ENCODE results near the gene MAP6. TPM values are rescaled to one million over a fixed set of nuclear protein-coding genes. Genes with fewer than 3 reads are reported as not detected.
"Not testable (repeated sequence)": the region's sequence is repeated elsewhere in the genome, so short reads cannot be mapped to it uniquely, and the experiment has no call there.

MAP6 gene
- polyA plus RNA-seq, 3 donors, result 1.1 to 1.8 (median 1.3) TPM

GRCh38 chr11:75602951-75603350 lies 65.9 kb downstream of the MAP6 start:
- 76 to 83% (median 81%) methylated on average over 8 of the region's 8 CpGs for WGBS, 3 donors
- H3K27ac ChIP-seq (ENCODE audit: low read depth, low read length), result no peak overlapping the region

- 89 to 90% (median 90%) methylated on average over 7 of the region's 7 CpGs for WGBS, 3 donors
- no peak overlapping the region for H3K27ac ChIP-seq (ENCODE audit: low read depth, low read length)
Measured at GRCh38 chr11:75601494-75601893, 67.3 kb downstream of the MAP6 start.

GRCh38 chr11:75600356-75600755 lies 68.5 kb downstream of the MAP6 start:
- no peak overlapping the region for H3K27ac ChIP-seq (ENCODE audit: low read depth, low read length)
- WGBS, 3 donors, result 37 to 80% (median 78%) methylated on average over 3 of the region's 3 CpGs

- 90 to 92% (median 91%) methylated on average over 7 of the region's 7 CpGs for WGBS, 3 donors
Measured at GRCh38 chr11:75598900-75599299, 69.9 kb downstream of the MAP6 start.

GRCh38 chr11:75598264-75598663 lies 70.6 kb downstream of the MAP6 start:
- no peak overlapping the region for H3K27ac ChIP-seq (ENCODE audit: low read depth, low read length)

More at GRCh38 chr11:75598900-75599299, 69.9 kb downstream of the MAP6 start:
- H3K27ac ChIP-seq (ENCODE audit: low read depth, low read length), result no peak overlapping the region

GRCh38 chr11:75597636-75598035 lies 71.2 kb downstream of the MAP6 start:
- H3K27ac ChIP-seq (ENCODE audit: low read depth, low read length), result no peak overlapping the region
- 76 to 84% (median 79%) methylated on average over 4 of the region's 4 CpGs for WGBS, 3 donors

- 73 to 83% (median 83%) methylated on average over 4 of the region's 4 CpGs for WGBS, 3 donors
- H3K27ac ChIP-seq (ENCODE audit: low read depth, low read length), result no peak overlapping the region
Measured at GRCh38 chr11:75596914-75597313, 71.9 kb downstream of the MAP6 start.

GRCh38 chr11:75595429-75595828 lies 73.4 kb downstream of the MAP6 start:
- no peak overlapping the region for H3K27ac ChIP-seq (ENCODE audit: low read depth, low read length)
- WGBS, 3 donors, result 59 to 100% (median 60%) methylated on average over 2 of the region's 2 CpGs

GRCh38 chr11:75594211-75594610 lies 74.6 kb downstream of the MAP6 start:
- H3K27ac ChIP-seq (ENCODE audit: low read depth, low read length), result no peak overlapping the region
- 81 to 89% (median 84%) methylated on average over 6 of the region's 6 CpGs for WGBS, 3 donors

GRCh38 chr11:75593286-75593915 lies 75.4 kb downstream of the MAP6 start:
- no peak overlapping the region for H3K27ac ChIP-seq (ENCODE audit: low read depth, low read length)
- WGBS, 3 donors, result 45 to 57% (median 50%) methylated on average over 2 of the region's 2 CpGs

- 57 to 60% (median 59%) methylated on average over 2 of the region's 2 CpGs for WGBS, 3 donors
- no peak overlapping the region for H3K27ac ChIP-seq (ENCODE audit: low read depth, low read length)
Measured at GRCh38 chr11:75592715-75593114, 76.1 kb downstream of the MAP6 start.

GRCh38 chr11:75591966-75592365 lies 76.9 kb downstream of the MAP6 start:
- 84 to 91% (median 85%) methylated on average over 6 of the region's 6 CpGs for WGBS, 3 donors
- H3K27ac ChIP-seq (ENCODE audit: low read depth, low read length), result no peak overlapping the region

GRCh38 chr11:75591371-75591770 lies 77.5 kb downstream of the MAP6 start:
- H3K27ac ChIP-seq (ENCODE audit: low read depth, low read length), result no peak overlapping the region
- WGBS, 3 donors, result 88 to 90% (median 89%) methylated on average over 8 of the region's 8 CpGs

GRCh38 chr11:75589933-75590332 lies 78.9 kb downstream of the MAP6 start:
- WGBS, 3 donors, result 67 to 75% (median 70%) methylated on average over 2 of the region's 2 CpGs
- H3K27ac ChIP-seq (ENCODE audit: low read depth, low read length), result no peak overlapping the region

- no peak overlapping the region for H3K27ac ChIP-seq (ENCODE audit: low read depth, low read length)
- WGBS, 3 donors, result 83 to 92% (median 90%) methylated on average over 7 of the region's 7 CpGs
Measured at GRCh38 chr11:75589051-75589450, 79.8 kb downstream of the MAP6 start.

- WGBS, 3 donors, result 74 to 87% (median 84%) methylated on average over 6 of the region's 6 CpGs
- no peak overlapping the region for H3K27ac ChIP-seq (ENCODE audit: low read depth, low read length)
Measured at GRCh38 chr11:75588051-75588481, 80.8 kb downstream of the MAP6 start.

- H3K27ac ChIP-seq (ENCODE audit: low read depth, low read length), result no peak overlapping the region
- WGBS, 3 donors, result 89 to 97% (median 96%) methylated on average over 3 of the region's 3 CpGs
Measured at GRCh38 chr11:75586395-75586794, 82.4 kb downstream of the MAP6 start.

GRCh38 chr11:75585293-75585670 lies 83.6 kb downstream of the MAP6 start:
- no peak overlapping the region for H3K27ac ChIP-seq (ENCODE audit: low read depth, low read length)
- WGBS, 3 donors, result 73 to 92% (median 79%) methylated on average over 8 of the region's 8 CpGs

- 80 to 94% (median 87%) methylated on average over 12 of the region's 12 CpGs for WGBS, 3 donors
- H3K27ac ChIP-seq (ENCODE audit: low read depth, low read length), result not testable (repeated sequence)
Measured at GRCh38 chr11:75584659-75585292, 84.1 kb downstream of the MAP6 start.
